Lower leg skin (tissue), 4 donors: Measurements from ENCODE around the gene CHST10. TPM values are rescaled to one million over a fixed set of nuclear protein-coding genes. Genes with fewer than 3 reads are reported as not detected.

Experiments used
- DNase-seq, 2 donors: peaks; one replicate each; pipeline ENCODE4 v3.0.0-alpha.2; 2019; ENCODE audit warnings: low spot score in 2 of 2
- H3K4me3 ChIP-seq: fragments of 200-600 bp; sonication (generic); 2 replicates; pipeline ENCODE4 v1.5.1; 2017; ENCODE audit warnings: mild to moderate bottlenecking, low read depth; ENCODE audit not compliant: poor library complexity, severe bottlenecking
- POLR2A ChIP-seq, 2 donors: fragments of 450-650 bp; IDR thresholded peaks; one replicate each; pipeline ENCODE4 v1.6.1; 2016 to 2017; ENCODE audit warnings: antibody characterized with exemption in 2 of 2, mild to moderate bottlenecking in 1 of 2, moderate library complexity in 1 of 2
- WGBS, 2 donors: methylation state at CpG; one replicate each; pipeline ENCODE4 v1.1.5; 2018; 5-methylcytosine and 5-hydroxymethylcytosine counted together
- intact Hi-C: fragments of 100-400 bp; cut with DNase I; formaldehyde crosslinking; loops from one replicate; pipeline ENCODE4 v1.15.0; 2023; ENCODE audit warnings: low total_unique reads
- total RNA-seq, 4 donors: library from RNA; depleted of rRNA; stranded (reverse); fragments of >200 nt; gene quantifications; one replicate each; pipeline ENCODE4 v1.1.0, GENCODE V29; 2016
- TF ChIP-seq, protein P1 (sequence below), 3 donors: fragments of 450-650 bp; IDR thresholded peaks; one replicate each; pipeline ENCODE4 v1.5.1; 2016; ENCODE audit warnings: antibody characterized with exemption in 3 of 3, mild to moderate bottlenecking in 3 of 3, moderate library complexity in 2 of 3

Gene CHST10
- total RNA-seq, 4 donors from 2014 or later, result 0.66 to 5.5 (median 2.4) TPM

GRCh38 chr2:100407563-100407962 lies 9.9 kb downstream of the CHST10 start:
- 65 to 70% methylated on average over 6 of the region's 6 CpGs for WGBS, 2 donors
- intact Hi-C loops, result no loop called here
- DNase-seq, result peak in 1 of 2 donors; percentile 52
- no peak for TF ChIP-seq POLR2A (IDR thresholded peaks at IDR 0.05)
- TF ChIP-seq, protein P1, sequence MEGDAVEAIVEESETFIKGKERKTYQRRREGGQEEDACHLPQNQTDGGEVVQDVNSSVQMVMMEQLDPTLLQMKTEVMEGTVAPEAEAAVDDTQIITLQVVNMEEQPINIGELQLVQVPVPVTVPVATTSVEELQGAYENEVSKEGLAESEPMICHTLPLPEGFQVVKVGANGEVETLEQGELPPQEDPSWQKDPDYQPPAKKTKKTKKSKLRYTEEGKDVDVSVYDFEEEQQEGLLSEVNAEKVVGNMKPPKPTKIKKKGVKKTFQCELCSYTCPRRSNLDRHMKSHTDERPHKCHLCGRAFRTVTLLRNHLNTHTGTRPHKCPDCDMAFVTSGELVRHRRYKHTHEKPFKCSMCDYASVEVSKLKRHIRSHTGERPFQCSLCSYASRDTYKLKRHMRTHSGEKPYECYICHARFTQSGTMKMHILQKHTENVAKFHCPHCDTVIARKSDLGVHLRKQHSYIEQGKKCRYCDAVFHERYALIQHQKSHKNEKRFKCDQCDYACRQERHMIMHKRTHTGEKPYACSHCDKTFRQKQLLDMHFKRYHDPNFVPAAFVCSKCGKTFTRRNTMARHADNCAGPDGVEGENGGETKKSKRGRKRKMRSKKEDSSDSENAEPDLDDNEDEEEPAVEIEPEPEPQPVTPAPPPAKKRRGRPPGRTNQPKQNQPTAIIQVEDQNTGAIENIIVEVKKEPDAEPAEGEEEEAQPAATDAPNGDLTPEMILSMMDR (IDR thresholded peaks at IDR 0.05), result no peak
- H3K4me3 ChIP-seq, result no peak overlapping the region

DNA sequence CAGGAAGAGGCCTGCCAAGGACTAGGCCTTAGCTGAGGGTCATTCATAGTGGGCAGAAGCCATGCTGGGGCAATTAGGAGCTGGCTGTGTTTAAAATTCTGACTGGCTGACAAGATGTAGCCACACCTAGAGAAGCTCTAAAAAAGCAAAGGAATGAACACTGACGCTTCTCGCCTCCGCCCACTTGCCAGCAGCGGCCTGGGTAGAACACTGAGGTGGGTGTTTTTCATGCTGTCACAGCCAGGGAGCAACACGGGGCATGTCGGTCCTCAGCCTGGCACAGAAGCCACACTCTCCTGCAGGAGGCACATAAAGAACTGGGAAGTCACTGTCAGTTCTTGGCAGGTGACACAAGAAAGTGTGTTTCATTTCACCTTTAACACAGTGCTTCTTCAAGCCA lies 10.4 kb downstream of the CHST10 start:
- intact Hi-C loops, result no loop called here
- H3K4me3 ChIP-seq, result no peak overlapping the region
- 49 to 59% methylated on average over 6 of the region's 6 CpGs for WGBS, 2 donors
- peak in 1 of 2 donors; percentile 81 for DNase-seq
- TF ChIP-seq, protein P1 (IDR thresholded peaks at IDR 0.05), result no peak
- TF ChIP-seq POLR2A (IDR thresholded peaks at IDR 0.05), result no peak

DNA sequence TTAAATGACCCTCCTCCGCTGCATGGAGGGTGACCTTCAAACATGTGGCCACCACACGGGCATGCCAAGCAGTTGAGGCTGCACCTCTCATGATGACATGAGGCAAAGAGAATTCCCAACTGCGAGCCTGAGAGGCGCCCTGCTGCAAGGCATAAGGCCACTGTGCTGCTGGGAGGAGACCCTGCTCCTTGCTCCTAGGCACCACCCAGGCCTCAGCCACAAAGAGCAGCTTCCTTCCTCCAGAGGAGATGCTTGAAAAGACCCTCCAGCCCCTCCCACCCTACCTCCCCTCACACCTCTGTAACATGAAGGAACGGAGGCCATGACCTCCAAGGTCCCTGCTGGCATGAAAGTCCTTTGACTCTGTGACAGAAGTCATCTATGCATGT lies 11.4 kb downstream of the CHST10 start:
- TF ChIP-seq POLR2A (IDR thresholded peaks at IDR 0.05), result no peak
- TF ChIP-seq, protein P1 (IDR thresholded peaks at IDR 0.05), result no peak
- DNase-seq, result peak in 1 of 2 donors; percentile 34
- H3K4me3 ChIP-seq, result no peak overlapping the region
- intact Hi-C loops, result no loop called here
- 91 to 94% methylated on average over 3 to 5 of the region's 5 CpGs for WGBS, 2 donors

DNA sequence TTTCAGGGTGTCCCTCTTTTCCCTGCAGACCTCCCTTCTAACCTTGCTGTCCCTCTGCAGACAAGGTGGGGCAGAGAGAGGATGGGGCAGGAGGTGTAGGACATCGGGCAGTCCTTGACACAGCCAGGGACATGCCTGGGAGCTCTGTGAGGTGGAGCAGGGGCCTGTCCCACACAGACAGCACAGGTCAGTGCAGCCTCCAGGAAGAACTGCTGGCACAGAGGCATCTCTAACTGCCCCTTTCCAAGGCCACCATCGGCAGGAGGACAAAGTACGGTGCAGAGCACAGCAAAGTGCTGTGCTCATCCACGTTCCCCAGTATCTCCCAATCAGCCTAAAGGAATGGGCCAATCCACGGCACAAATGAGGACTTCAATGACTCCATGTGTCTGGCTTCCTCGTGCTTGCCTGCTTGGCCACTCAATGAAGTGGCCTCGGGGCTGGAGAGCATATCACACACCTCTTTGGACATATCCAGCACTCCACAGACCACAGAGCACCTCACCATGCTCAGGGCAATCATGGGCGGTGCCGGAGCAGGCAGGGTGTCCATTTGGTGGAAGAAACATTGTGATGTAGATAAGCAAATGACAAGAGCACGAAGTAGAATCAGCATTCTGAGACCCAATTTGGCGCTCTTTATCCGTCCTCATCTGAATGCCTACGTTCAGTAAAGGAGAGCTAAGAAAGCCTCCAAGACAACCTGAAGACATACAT lies 11.9 kb downstream of the CHST10 start:
- peak in 1 of 2 donors; percentile 53 for DNase-seq
- WGBS, 2 donors, result 93 to 97% methylated on average over 10 to 12 of the region's 13 CpGs
- TF ChIP-seq, protein P1 (IDR thresholded peaks at IDR 0.05), result no peak
- no peak for TF ChIP-seq POLR2A (IDR thresholded peaks at IDR 0.05)

DNA sequence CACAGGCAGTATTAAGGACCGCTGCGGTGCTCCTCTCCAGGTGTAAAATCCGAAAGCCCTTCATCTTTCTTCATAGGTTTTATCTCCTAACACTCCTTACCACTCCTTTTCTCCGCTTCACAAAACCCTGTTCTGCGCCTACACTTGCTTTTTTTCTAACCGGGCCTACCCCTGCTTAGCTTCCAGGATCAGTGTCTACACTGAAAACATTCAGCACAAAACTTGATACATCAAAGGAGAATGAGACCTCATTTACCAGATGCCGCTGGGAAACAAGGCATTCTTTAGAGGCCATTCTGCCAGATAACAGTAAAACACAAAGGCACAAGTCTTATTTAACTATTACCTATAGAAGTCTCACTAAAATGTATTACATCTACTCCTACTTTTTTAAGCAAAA lies 13.1 kb downstream of the CHST10 start:
- intact Hi-C loops, result no loop called here
- TF ChIP-seq POLR2A (IDR thresholded peaks at IDR 0.05), result no peak
- TF ChIP-seq, protein P1 (IDR thresholded peaks at IDR 0.05), result no peak
- H3K4me3 ChIP-seq, result no peak overlapping the region
- DNase-seq, result no peak
- 95 to 98% methylated on average over 7 of the region's 7 CpGs for WGBS, 2 donors

More for the DNA sequence above, 11.9 kb downstream of the CHST10 start:
- intact Hi-C loops, result no loop called here
- H3K4me3 ChIP-seq, result no peak overlapping the region

DNA sequence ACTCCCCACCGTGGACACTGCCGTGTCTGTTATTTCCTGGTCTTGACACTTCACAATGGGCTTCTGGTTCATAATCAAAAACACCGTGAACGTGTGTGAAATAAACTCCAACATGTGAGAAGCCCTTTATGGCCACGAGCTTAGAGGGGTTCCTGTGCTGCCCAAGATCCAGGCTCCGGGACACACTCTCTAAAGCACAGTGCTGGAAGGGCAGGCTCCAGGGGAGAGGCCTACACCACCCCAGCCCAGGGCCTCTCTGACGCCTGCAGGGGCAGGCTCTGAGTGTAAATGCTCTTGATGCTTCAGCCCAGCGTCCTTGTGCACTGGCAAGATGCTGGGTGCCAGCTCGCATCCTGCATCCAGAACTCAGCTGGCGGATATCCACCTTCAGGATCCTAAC lies 13.7 kb downstream of the CHST10 start:
- peak in 1 of 2 donors; percentile 68 for DNase-seq
- TF ChIP-seq POLR2A (IDR thresholded peaks at IDR 0.05), result no peak
- TF ChIP-seq, protein P1 (IDR thresholded peaks at IDR 0.05), result no peak
- WGBS, 2 donors, result 76 to 92% methylated on average over 8 to 10 of the region's 10 CpGs
- H3K4me3 ChIP-seq, result no peak overlapping the region
- intact Hi-C loops, result no loop called here
